Vagina (tissue), 2 donors: ENCODE measurements around the gene NKAIN4.

ENCODE experiments used
- CTCF ChIP-seq, 3 experiments: fragments of 450-650 bp in 2 of 3; fragments of 200-600 bp in 1 of 3; sonication (generic) in 1 of 3; IDR thresholded peaks; one replicate each; pipeline ENCODE4 v1.5.1; 2017 to 2019; ENCODE audit warnings: antibody characterized with exemption in 3 of 3, mild to moderate bottlenecking in 2 of 3, moderate library complexity in 2 of 3
- POLR2AphosphoS5 ChIP-seq, 2 donors: sonication (generic); formaldehyde crosslinking; IDR thresholded peaks; one replicate each; pipeline ENCODE4 v1.9.0; 2017; ENCODE audit warnings: antibody characterized with exemption in 2 of 2, mild to moderate bottlenecking in 2 of 2, low read depth in 1 of 2; ENCODE audit not compliant: insufficient read depth in 1 of 2

GRCh38 chr20:63254232-63254605 is at the start of gene NKAIN4:
- no peak for TF ChIP-seq CTCF (IDR thresholded peaks at IDR 0.05)
- no peak for TF ChIP-seq POLR2AphosphoS5 (IDR thresholded peaks at IDR 0.05; ENCODE audit: insufficient read depth in 1 of 2, low read depth in 1 of 2)
